Transverse colon (tissue), 4 donors: Measurements from ENCODE around the gene HOXD11. TPM values are rescaled to one million over a fixed set of nuclear protein-coding genes. Genes with fewer than 3 reads are reported as not detected.

Experiments
- DNase-seq: peaks from one replicate; pipeline ENCODE4 v3.0.0-alpha.2; 2019
- H3K27ac ChIP-seq, 4 donors: fragments of 200-600 bp; sonication (generic); 2 replicates each; pipeline ENCODE4 v1.5.1; 2016 to 2018; ENCODE audit warnings: inconsistent platforms in 4 of 4
- H3K27me3 ChIP-seq: fragments of 200-600 bp; sonication (generic); 2 replicates; pipeline ENCODE4 v1.5.1; 2017; ENCODE audit warnings: inconsistent platforms
- H3K36me3 ChIP-seq, 4 donors: fragments of 200-600 bp; sonication (generic); 2 replicates each; pipeline ENCODE4 v1.5.1; 2017 to 2019; ENCODE audit warnings: inconsistent platforms in 4 of 4
- H3K4me1 ChIP-seq, 4 donors: fragments of 200-600 bp; sonication (generic); 2 replicates each; pipeline ENCODE4 v1.5.1; 2017 to 2020; ENCODE audit warnings: inconsistent platforms in 4 of 4
- H3K4me3 ChIP-seq, 4 donors: fragments of 200-600 bp; sonication (generic); 1 replicate in 1 of 4; 2 replicates in 3 of 4; pipeline versions ENCODE4 v1.5.1 to v1.6.1; 2017 to 2019; ENCODE audit warnings: inconsistent platforms in 4 of 4
- H3K9me3 ChIP-seq, 2 donors: fragments of 200-600 bp; sonication (generic); 2 replicates each; pipeline ENCODE4 v1.5.1; 2017 to 2019; ENCODE audit warnings: inconsistent platforms in 2 of 2
- EP300 ChIP-seq: sonication (generic); formaldehyde crosslinking; IDR thresholded peaks from one replicate; pipeline ENCODE4 v1.6.1; 2017; ENCODE audit warnings: antibody characterized with exemption, low read depth
- POLR2A ChIP-seq: fragments of 450-650 bp; IDR thresholded peaks from one replicate; pipeline ENCODE4 v1.6.1; 2016; ENCODE audit warnings: antibody characterized with exemption, mild to moderate bottlenecking, moderate library complexity
- POLR2AphosphoS5 ChIP-seq, 3 donors: sonication (generic); formaldehyde crosslinking; IDR thresholded peaks; one replicate each; pipeline ENCODE4 v1.6.1; 2016; ENCODE audit warnings: antibody characterized with exemption in 3 of 3
- WGBS, 2 donors: methylation state at CpG; one replicate each; pipeline ENCODE4 v1.1.5; 2018; ENCODE audit warnings: low coverage in 1 of 2; 5-methylcytosine and 5-hydroxymethylcytosine counted together
- in situ Hi-C, 4 donors: fragments of 200-750 bp; cut with MboI; loops; one replicate each; pipeline versions ENCODE4 v1.15.0 to v1.15.1; 2017; ENCODE audit warnings: low sequenced_read_pairs in 3 of 4, low pct_ligation_motif_present in 1 of 4, low pct_unique_long_range_greater_than_20kb in 1 of 4
- intact Hi-C: fragments of 100-400 bp; cut with DNase I; formaldehyde crosslinking; loops from one replicate; pipeline ENCODE4 v1.15.1; 2023; ENCODE audit warnings: low total_unique reads
- total RNA-seq, 4 donors: library from RNA; depleted of rRNA; stranded (reverse); fragments of >200 nt; gene quantifications; one replicate each; pipeline ENCODE4 v1.1.0, GENCODE V29; 2016
- TF ChIP-seq, protein P1 (sequence below), 5 experiments: fragments of 200-600 bp in 3 of 5; fragments of 450-650 bp in 2 of 5; sonication (generic) in 3 of 5; IDR thresholded peaks; 1 replicate in 2 of 5; 2 replicates in 3 of 5; pipeline ENCODE4 v1.5.1; 2016 to 2017; ENCODE audit warnings: antibody characterized with exemption in 5 of 5, inconsistent platforms in 3 of 5, mild to moderate bottlenecking in 2 of 5, moderate library complexity in 1 of 5

HOXD11 gene
- total RNA-seq, 4 donors from 2014 or later, result 0.41 to 13.5 (median 4.4) TPM

DNA sequence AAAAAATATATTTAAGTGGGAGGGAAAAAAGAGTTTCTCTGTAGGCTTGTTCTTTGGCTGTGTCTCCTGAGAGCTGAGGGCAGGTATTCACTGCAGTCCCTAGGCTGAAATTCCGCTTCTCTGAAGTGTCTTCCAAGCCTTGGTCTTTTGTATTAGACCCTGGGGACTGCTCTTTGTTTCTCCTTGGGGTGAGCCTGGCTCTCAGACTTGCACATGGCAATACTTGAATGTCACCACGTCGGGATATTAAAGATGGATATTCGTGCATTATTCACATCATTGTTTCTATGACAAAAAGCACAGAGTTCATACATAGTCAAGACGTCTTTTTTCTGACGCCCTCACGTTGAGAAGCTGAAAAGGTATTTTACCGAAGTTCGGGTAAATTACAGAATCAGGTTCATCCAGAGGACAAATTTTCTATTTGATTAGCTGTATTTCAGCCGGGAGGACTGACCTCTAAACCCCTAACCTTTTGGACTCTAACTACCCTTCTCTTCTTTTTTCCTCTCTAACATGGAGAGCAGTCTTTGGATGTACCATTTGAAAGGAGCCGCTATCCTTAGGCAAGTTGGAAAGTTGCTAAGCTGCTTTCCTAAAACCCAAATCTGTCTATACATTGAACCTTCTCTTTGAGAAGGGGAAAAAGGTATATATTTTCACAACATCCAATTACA, 47.6 kb downstream of the HOXD11 start:
- H3K36me3 ChIP-seq, result peaks cover 0 to 8% (median 0%) of the 10 kb centered on the region in 4 donors
- H3K9me3 ChIP-seq, result no peaks in the 10 kb centered on the region
- peaks cover 59% of the 10 kb centered on the region for H3K27me3 ChIP-seq
- in situ Hi-C loops, result no loop called here
- H3K27ac ChIP-seq, result no peak overlapping the region
- DNase-seq, result no peak
- H3K4me1 ChIP-seq, result peaks cover 4 to 29% (median 17%) of the 10 kb centered on the region in 4 donors
- TF ChIP-seq EP300 (no peak), POLR2A (no peak), POLR2AphosphoS5 (IDR thresholded peaks at IDR 0.05) (no peak)
- TF ChIP-seq, protein P1, sequence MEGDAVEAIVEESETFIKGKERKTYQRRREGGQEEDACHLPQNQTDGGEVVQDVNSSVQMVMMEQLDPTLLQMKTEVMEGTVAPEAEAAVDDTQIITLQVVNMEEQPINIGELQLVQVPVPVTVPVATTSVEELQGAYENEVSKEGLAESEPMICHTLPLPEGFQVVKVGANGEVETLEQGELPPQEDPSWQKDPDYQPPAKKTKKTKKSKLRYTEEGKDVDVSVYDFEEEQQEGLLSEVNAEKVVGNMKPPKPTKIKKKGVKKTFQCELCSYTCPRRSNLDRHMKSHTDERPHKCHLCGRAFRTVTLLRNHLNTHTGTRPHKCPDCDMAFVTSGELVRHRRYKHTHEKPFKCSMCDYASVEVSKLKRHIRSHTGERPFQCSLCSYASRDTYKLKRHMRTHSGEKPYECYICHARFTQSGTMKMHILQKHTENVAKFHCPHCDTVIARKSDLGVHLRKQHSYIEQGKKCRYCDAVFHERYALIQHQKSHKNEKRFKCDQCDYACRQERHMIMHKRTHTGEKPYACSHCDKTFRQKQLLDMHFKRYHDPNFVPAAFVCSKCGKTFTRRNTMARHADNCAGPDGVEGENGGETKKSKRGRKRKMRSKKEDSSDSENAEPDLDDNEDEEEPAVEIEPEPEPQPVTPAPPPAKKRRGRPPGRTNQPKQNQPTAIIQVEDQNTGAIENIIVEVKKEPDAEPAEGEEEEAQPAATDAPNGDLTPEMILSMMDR (IDR thresholded peaks at IDR 0.05), result no peak
- H3K4me3 ChIP-seq, result no peak overlapping the region
- intact Hi-C loops, result no loop called here
- WGBS, 2 donors, result 75 to 80% methylated on average over 8 to 11 of the region's 11 CpGs

DNA sequence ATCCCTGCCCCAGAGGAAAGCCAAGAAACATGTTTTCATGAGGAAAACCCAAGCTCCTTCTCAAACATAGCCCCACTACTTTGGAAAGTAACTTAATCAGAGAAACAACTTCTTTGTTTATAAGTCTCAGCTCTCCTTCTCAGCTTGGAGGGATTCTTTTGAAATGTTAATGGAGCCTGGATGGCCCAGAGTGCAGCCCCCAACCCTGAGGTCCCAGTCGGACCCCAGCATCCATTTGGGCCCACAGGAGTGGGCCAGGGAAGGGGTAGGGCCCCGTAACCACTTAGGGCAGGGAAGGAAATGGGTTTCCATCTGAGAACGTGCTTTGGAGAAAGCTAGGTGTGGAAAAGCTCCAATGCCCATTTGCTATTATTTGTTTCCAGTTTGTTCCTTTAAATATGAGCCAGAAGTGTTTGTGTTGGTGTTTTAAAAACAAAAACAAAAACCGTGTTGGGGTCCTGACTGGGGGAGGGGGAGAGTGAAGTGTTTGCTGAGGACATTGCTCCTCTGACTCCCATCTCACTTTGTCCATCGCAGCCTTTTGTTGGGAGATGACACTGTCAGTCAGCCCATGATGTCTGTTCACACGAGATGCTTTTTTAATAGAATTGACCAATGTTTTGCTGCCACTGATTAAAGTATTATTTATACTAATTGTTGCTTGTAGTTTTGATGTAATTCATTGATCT, 48.4 kb downstream of the HOXD11 start:
- TF ChIP-seq POLR2AphosphoS5 (IDR thresholded peaks at IDR 0.05) (no peak), EP300 (no peak), POLR2A (no peak)
- TF ChIP-seq, protein P1 (IDR thresholded peaks at IDR 0.05), result no peak
- no peak overlapping the region for H3K27ac ChIP-seq
- H3K4me1 ChIP-seq, result peaks cover 4 to 37% (median 20%) of the 10 kb centered on the region in 4 donors
- intact Hi-C loops (no loop called here), in situ Hi-C loops (no loop called here)
- no peak for DNase-seq
- peaks cover 0 to 8% (median 0%) of the 10 kb centered on the region in 4 donors for H3K36me3 ChIP-seq
- WGBS, 2 donors, result 47 to 59% methylated on average over 2 to 6 of the region's 6 CpGs
- no peak overlapping the region for H3K4me3 ChIP-seq
- H3K9me3 ChIP-seq, result no peaks in the 10 kb centered on the region
- peaks cover 67% of the 10 kb centered on the region for H3K27me3 ChIP-seq

DNA sequence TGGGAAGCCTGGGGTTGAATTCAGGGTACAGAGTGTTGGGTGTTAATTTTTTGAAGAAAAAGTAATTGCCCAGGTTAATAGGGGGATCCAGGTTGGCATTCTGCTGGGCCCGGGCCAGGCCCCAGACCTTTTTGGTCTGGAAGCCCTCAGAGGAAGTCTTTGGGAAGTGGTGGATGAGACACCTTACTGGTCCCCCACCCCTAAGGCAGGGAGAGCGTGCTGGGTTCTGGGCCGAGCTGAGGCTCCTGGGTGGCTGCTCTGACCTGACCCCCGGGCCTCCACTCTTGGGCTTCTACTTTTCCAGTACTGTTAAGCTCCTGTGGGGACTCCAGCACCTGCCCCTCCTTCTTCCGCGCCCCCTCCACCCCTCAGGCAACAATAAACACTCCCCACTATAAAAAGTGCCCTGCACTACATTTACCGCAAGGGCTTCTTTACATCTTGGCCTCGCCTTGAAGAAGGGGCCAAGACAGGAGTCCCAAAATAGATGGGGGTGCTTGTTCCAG, 49.3 kb downstream of the HOXD11 start:
- intact Hi-C loops, result no loop called here
- WGBS, 2 donors, result 49 to 60% methylated on average over 1 to 8 of the region's 8 CpGs
- Histone ChIP-seq H3K9me3 (no peaks in the 10 kb centered on the region), H3K27ac (peak overlapping the region in 1 of 4 donors; percentile 55), H3K4me3 (no peak overlapping the region), H3K27me3 (peaks cover 75% of the 10 kb centered on the region), H3K36me3 (peaks cover 0 to 8% (median 0%) of the 10 kb centered on the region in 4 donors), H3K4me1 (peaks cover 4 to 38% (median 21%) of the 10 kb centered on the region in 4 donors)
- in situ Hi-C loops, result no loop called here
- TF ChIP-seq POLR2AphosphoS5 (IDR thresholded peaks at IDR 0.05) (no peak), POLR2A (no peak), EP300 (no peak)
- TF ChIP-seq, protein P1 (IDR thresholded peaks at IDR 0.05), result no peak
- no peak for DNase-seq

DNA sequence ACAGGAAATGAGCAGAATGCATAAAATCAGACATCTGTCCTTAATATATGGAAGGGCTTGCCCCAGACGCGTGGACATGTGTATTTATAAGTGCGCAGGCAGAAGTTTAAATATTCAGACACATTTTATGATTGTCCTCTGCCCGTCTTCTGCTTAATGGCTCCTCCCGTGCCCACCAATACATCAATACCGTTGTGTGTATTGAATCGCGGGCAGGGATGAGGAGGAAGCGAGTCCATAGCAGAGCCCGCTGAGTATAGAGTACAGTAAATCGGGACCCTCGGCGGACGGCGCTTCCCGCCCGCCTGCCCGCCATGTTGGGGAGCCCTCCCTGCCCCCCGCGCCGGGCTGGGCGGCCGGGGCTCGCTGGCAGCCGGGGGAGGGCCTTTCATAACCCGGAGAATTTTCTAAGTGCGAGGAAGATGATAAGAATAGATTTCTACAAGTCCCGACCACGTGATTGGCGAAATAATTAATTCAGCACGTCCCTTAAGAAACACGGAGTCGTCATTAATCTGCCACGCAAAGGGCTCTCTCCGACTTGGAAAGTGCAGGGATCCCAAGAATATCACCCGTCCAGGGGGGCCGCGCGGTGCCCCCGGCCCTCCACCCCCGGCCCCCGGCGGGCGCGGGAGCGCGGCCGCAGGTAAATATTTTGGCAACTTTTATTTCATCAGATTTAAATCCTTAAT, 49.9 kb downstream of the HOXD11 start, which contains the start of gene HOXD3:
TSS of gene HOXD3 (plus strand) at position 501 of the 692 bp plus-strand sequence. CDS start 11,808 bp downstream, outside the sequence.
- DNase-seq, result no peak
- in situ Hi-C loops, result no loop called here
- peaks cover 4 to 38% (median 21%) of the 10 kb centered on the region in 4 donors for H3K4me1 ChIP-seq
- intact Hi-C loops, result no loop called here
- H3K27ac ChIP-seq, result peak within 1 kb of the TSS in 2 of 4 donors; percentile 55 to 65
- H3K4me3 ChIP-seq, result peak within 1 kb of the TSS in 3 of 4 donors; percentile 17 to 49 (median 32)
- H3K27me3 ChIP-seq, result peaks cover 75% of the 10 kb centered on the region
- H3K36me3 ChIP-seq, result peaks cover 0 to 8% (median 0%) of the 10 kb centered on the region in 4 donors
- H3K9me3 ChIP-seq, result no peaks in the 10 kb centered on the region
- 23 to 29% methylated on average over 2 to 41 of the region's 48 CpGs for WGBS, 2 donors
- no peak for TF ChIP-seq EP300
- TF ChIP-seq, protein P1 (IDR thresholded peaks at IDR 0.05), result no peak
- TF ChIP-seq POLR2A, result no peak
- no peak for TF ChIP-seq POLR2AphosphoS5 (IDR thresholded peaks at IDR 0.05)
